DND-41 (cell line): ENCODE measurements around the gene SNX18.

ENCODE experiments used
- EZH2 ChIP-seq: IDR thresholded peaks from 3 replicates; pipeline ENCODE4 v1.6.1; 2012; ENCODE audit warnings: borderline replicate concordance, low read depth, mild to moderate bottlenecking, moderate library complexity, low read length, inconsistent platforms; ENCODE audit not compliant: severe bottlenecking
- TF ChIP-seq, protein P1 (sequence below): IDR thresholded peaks from 2 replicates; pipeline ENCODE4 v1.5.1; 2012; ENCODE audit warnings: borderline replicate concordance, low read length, moderate library complexity, mild to moderate bottlenecking; ENCODE audit not compliant: poor library complexity, severe bottlenecking; ENCODE audit errors: extremely low read depth

GRCh38 chr5:54520940-54521339 lies 3.4 kb downstream of the SNX18 start:
- TF ChIP-seq, protein P1, sequence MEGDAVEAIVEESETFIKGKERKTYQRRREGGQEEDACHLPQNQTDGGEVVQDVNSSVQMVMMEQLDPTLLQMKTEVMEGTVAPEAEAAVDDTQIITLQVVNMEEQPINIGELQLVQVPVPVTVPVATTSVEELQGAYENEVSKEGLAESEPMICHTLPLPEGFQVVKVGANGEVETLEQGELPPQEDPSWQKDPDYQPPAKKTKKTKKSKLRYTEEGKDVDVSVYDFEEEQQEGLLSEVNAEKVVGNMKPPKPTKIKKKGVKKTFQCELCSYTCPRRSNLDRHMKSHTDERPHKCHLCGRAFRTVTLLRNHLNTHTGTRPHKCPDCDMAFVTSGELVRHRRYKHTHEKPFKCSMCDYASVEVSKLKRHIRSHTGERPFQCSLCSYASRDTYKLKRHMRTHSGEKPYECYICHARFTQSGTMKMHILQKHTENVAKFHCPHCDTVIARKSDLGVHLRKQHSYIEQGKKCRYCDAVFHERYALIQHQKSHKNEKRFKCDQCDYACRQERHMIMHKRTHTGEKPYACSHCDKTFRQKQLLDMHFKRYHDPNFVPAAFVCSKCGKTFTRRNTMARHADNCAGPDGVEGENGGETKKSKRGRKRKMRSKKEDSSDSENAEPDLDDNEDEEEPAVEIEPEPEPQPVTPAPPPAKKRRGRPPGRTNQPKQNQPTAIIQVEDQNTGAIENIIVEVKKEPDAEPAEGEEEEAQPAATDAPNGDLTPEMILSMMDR, result no peak
- no peak for TF ChIP-seq EZH2
